Omental fat pad (tissue), 4 donors: ENCODE data around the gene CDC14A. TPM values are rescaled to one million over a fixed set of nuclear protein-coding genes. Genes with fewer than 3 reads are reported as not detected.
"Not testable (repeated sequence)": the region's sequence is repeated elsewhere in the genome, so short reads cannot be mapped to it uniquely, and the experiment has no call there.

ENCODE experiments used
- ATAC-seq: fragments of 150-250 bp; one replicate; pipeline ENCODE4 v1.9.1; 2016; ENCODE audit warnings: mild to moderate bottlenecking, moderate library complexity; ENCODE audit not compliant: low FRiP score
- DNase-seq: peaks from one replicate; pipeline ENCODE4 v3.0.0-alpha.2; 2019; ENCODE audit warnings: low spot score
- total RNA-seq, 4 donors: library from RNA; depleted of rRNA; stranded (reverse); fragments of >200 nt; gene quantifications; one replicate each; pipeline ENCODE4 v1.1.0, GENCODE V29; 2016
- TF ChIP-seq, protein P1 (sequence below), 3 donors: fragments of 450-650 bp; IDR thresholded peaks; one replicate each; pipeline ENCODE4 v1.5.1; 2016 to 2017; ENCODE audit warnings: antibody characterized with exemption in 3 of 3, mild to moderate bottlenecking in 3 of 3, moderate library complexity in 2 of 3

CDC14A gene
- total RNA-seq, 4 donors from 2014 or later, result 9.4 to 39.9 (median 13.4) TPM

- DNase-seq, result no peak
- ATAC-seq, result no peak
- TF ChIP-seq, protein P1, sequence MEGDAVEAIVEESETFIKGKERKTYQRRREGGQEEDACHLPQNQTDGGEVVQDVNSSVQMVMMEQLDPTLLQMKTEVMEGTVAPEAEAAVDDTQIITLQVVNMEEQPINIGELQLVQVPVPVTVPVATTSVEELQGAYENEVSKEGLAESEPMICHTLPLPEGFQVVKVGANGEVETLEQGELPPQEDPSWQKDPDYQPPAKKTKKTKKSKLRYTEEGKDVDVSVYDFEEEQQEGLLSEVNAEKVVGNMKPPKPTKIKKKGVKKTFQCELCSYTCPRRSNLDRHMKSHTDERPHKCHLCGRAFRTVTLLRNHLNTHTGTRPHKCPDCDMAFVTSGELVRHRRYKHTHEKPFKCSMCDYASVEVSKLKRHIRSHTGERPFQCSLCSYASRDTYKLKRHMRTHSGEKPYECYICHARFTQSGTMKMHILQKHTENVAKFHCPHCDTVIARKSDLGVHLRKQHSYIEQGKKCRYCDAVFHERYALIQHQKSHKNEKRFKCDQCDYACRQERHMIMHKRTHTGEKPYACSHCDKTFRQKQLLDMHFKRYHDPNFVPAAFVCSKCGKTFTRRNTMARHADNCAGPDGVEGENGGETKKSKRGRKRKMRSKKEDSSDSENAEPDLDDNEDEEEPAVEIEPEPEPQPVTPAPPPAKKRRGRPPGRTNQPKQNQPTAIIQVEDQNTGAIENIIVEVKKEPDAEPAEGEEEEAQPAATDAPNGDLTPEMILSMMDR (IDR thresholded peaks at IDR 0.05), result no peak
Measured at GRCh38 chr1:100362821-100363466, 10.6 kb downstream of the CDC14A start.

- TF ChIP-seq, protein P1 (IDR thresholded peaks at IDR 0.05), result no peak
- DNase-seq, result no peak
- no peak for ATAC-seq
Measured at GRCh38 chr1:100363831-100364230, 11.5 kb downstream of the CDC14A start.

DNA sequence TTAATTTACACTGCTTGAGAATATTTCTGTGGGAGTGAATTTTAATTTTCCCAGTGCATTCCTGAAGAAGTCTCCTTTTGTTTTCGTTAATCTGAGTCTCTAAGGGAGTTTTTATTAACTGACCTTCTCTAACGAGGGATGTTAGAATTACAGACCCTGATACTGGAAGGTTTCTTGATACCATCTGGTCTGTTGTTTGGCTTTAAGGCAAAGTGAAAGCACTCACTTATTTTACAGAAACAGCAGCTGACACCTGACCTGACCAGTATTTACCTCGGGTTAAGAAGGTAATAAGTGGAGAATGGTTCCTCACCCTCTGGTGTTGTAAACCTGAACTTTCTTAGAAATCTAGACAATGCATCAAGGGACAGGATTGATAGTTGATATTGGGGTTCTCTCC, 12.4 kb downstream of the CDC14A start:
- TF ChIP-seq, protein P1 (IDR thresholded peaks at IDR 0.05), result no peak
- ATAC-seq (no peak), DNase-seq (no peak)

GRCh38 chr1:100366209-100366525, 13.9 kb downstream of the CDC14A start:
- DNase-seq (no peak), ATAC-seq (no peak)

DNA sequence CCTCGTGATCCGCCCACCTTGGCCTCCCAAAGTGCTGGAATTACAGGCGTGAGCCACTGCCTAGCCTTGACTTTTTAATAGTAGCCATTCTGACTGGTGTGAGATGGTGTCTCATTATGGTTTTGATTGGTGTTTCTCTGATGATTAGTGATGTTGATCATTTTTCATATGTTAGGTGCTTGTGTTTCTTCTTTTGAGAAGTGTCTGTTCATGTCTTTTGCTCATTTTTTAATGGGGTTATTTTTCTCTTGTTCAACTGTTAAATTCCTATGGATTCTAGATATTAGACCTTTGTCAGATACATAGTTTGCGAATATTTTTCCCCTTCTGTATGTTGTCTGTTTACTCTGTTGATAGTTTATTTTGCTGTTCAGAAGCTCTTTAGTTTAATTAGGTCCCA, 17.0 kb downstream of the CDC14A start:
- ATAC-seq, DNase-seq: not testable (repeated sequence)

More at GRCh38 chr1:100366209-100366525, 13.9 kb downstream of the CDC14A start:
- TF ChIP-seq, protein P1 (IDR thresholded peaks at IDR 0.05), result no peak

- DNase-seq, ATAC-seq: not testable (repeated sequence)
Measured at GRCh38 chr1:100373953-100374352, 21.6 kb downstream of the CDC14A start.

GRCh38 chr1:100376890-100377289, 24.6 kb downstream of the CDC14A start:
- not testable (repeated sequence) for DNase-seq, ATAC-seq

GRCh38 chr1:100377590-100378361, 25.5 kb downstream of the CDC14A start:
- DNase-seq (no peak), ATAC-seq (no peak)
- TF ChIP-seq, protein P1 (IDR thresholded peaks at IDR 0.05), result no peak
